GM21367 (cell line): ENCODE data around the gene EXOC2.
"Not testable (repeated sequence)": the region's sequence is repeated elsewhere in the genome, so short reads cannot be mapped to it uniquely, and the experiment has no call there.

Experiments
- ATAC-seq: cut with Tn5 transposase; IDR thresholded peaks from one replicate; pipeline ENCODE4 v1.9.1; 2021; ENCODE audit not compliant: unreplicated experiment

Gene EXOC2

DNA sequence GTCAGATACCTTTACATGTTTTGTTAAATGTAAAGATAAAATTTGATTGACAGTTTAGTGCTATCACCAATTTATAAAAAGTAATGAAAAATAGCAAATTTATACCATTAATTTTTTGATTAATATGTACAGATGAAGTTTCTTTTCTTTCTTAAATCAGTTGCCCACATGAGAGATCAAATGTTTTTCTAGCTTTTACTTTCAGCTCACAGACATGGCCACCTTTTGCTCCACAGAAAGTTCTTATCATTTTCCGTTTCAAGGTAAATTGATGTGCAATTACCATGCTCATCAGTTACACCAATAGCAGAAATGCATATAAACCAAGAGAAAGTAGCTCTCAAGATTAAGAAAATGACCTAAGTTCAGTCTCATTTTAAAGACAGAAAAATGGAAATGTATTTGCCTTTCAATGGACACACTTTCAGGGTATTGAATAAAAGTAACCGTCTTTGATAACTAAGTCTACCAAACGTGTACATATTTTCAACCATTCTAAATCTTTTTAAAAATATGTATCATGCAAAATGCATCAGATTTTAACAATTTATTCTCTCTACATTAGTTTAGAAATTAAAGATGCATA, 16.6 kb upstream of the EXOC2 start:
- ATAC-seq = no peak

DNA sequence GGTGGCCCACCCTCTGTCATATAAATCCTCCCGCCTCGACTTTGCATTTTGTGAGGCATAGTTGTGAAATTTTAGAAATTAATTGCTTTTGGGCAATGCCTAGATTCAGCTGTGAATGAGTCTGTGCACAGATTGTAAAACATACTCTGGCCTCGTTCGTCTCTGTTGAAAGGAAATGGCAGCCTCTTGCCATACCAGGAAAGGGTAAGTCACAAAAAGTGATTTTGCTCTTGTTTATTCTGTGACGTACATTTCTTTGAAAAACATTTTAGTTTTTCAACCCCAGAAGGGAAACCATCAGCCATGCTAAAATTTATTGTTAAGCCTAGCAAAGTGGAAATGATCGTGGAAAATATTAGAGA, 15.3 kb upstream of the EXOC2 start:
- ATAC-seq = no peak

DNA sequence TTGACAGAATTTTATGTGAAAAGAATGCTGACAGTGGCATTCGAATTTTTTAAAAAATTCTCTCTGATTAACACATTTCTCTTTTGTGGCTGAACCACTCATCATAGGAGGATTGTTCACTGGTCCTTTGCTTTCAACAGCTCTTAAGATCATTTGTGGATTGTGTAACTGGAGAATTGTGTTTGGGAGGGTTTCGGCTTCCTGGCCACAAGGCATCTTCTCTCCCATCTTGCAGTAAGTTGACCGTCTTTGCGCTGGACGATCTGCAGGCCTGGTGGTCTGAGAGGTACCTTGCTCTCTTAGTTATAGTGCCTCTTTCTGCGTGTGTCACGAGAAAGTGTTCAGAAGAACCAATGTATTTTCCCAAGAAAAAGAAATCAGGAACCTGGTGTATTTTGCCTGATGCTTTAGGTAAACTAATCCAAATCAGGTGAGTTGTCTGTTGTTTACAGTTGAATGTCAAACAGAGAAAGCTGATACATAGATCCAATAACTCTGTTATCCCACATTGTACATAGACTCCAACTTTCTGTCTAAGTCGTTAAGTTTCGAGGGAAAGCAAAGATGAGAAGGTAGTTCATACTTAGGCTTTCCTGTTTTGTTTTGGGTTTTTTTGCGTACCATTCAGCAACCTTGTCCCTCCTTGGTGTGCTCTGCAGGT, 14.8 kb upstream of the EXOC2 start:
- no peak for ATAC-seq

DNA sequence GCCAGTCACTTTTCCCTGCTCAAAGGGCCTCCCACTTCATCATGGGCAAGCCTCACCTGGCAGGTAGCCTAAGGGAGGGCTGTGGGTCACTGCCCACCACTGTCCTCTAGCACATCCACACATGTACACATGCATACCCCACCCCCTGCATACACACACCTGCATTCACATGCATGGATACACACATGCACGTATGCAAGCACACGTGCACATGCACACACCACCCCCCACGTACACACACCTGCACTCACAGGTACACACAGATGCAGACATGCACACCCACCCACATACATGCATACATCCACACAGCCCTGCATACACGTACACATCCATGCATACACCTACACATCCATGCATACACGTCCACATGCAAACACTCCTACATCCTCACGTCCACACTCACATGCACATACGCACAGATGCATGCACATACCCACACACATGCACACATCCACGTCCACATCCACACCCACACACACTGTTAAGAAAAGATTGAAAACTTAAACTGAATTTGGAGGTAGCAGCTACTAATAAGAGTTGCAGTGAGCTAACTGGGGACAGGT, 14.0 kb upstream of the EXOC2 start:
- no peak for ATAC-seq

DNA sequence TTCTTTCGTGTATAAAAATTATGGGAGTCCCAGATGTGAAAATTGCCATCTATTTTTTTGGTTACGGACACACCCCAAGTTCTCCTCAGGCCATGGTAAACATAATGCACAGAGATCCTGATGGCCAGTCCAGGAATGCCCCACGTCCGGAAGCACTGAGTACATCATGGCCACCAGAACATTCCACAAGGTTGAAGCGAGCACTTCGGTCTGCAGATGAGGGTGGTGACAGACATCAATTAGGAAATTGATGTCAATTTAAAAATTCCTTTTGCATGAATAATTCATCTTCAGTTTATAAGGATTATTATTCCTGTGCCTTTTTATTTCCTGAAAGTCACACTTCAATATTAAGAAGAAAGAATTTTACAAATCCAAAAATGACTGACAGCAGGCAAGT, 13.2 kb upstream of the EXOC2 start:
- ATAC-seq = no peak

DNA sequence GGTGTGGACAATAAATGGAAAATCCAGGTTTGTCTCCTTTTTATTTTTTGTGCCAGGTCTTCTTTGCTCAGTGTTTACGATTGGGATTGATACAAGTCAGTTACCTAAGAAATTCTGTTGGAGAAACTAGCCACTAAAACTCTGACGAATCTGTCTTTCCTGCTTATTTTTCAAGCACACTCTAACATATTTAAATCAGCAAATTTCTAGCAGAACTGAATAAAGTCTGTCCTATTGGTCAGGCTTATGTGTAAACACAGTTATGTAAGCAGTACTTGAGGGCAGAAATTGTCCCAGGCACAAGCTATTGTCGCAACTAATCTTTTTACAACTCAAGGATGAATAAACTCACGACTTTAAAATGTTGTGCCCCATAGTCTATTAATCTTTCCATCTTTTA, 12.1 kb upstream of the EXOC2 start:
- no peak for ATAC-seq

DNA sequence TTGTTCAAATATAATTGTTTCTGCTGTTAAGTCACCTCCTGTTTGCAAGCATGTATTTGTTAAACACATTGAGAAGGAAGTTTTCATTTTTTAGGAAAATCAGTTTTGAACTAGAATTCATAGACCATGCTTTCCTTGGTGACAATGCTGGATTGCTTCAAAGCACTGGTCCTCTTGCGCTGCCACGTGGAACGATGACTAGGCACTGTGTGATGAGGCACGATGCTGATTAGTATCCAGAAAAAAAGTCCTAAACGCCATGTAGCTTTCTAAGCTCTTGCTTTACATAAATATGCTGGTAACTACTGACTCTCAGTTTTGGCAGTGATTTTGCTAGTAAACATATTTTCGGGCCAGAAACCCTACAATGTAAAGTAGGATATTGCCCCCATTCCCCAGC, 11.1 kb upstream of the EXOC2 start:
- no peak for ATAC-seq

DNA sequence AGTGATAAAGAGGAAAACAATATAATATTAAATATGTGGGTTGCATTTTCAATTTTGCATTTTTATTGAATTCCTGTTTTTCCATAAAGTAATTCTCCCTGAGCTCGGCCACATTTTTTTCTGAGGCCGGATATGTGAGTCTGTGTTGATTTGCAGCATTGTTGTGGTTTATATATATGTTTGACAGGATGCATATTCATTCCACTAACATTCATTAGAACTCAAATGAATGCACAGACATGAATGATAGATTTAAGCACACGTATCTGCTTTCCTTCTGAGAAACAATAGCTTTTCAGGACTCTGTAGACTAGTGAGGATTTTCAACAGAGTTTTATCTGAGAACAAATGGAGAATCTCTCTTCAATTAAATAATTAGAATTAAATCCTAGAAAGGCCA, 10.6 kb upstream of the EXOC2 start:
- ATAC-seq = no peak

DNA sequence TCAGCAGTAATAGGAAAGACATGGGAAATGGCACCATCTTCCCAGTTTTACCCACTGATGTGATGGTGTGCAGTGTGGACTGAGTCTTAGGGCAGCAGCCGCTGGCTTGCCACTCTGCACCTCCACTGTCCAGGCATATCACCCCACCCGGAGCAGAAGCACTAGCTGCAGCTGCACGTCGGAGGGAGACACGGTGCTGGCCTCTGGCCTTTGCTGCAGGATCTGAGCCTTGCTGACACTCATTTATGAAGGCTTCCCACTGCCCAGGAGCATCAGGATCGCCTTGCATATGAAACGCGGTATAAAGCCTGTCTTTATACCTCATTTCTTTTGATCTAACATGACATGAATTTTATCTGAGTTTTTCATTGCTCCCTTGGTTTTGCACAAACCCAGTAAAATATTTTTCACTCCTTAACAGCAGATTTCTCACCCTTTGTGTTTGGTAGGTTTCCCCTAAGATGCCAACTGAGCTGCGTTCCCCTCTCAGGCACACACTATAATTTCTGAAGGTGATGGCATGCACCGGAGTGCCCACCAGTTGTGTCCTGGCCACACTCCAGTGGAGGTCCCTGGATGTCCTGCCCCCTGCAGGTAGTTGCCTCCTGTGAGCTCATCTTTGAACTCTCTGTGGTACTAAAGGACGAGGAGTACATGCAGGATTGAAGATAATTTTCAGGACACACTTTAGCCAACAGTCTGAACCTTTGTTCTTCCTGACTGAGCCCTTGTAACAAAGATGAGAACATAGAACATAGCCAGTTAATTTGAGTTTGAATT, 9.0 kb upstream of the EXOC2 start:
- no peak for ATAC-seq

DNA sequence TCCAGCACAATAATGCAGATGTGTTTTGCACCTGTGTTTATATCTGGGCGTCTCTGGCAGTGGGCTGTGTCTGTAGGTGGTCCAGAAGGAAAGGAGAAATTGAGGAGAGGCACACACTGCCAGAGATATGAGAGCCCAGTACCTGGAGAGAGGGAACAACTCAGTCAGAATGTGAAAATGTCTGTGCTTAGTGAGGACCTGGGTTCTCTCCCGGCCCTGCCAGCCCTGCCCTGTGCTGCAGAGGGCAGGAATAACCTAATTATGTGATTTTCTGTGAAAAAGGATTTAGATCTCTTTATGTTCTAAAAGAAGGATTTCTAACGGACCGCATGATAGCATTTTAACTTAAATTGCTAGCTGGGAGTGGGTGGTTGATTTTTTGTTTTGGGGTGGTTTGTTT, 8.3 kb upstream of the EXOC2 start:
- ATAC-seq = no peak

DNA sequence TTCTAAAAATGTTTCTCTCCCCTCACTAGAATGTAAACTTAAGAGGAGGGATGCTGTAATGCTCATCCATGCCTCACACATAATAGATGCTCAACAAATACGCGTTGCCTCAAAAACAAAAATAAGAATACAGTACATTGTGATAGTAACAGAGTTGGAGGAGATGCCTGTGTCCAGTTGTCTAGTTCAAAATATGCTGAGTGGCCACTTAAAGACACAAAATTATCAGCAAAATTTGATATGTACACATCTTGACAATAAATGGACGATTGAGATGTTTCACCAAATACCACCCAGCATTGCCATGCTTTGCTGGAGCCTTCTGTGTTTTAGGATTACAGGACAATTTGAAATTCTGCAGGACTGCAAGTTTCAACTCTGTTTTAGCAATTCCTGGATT, 7.6 kb upstream of the EXOC2 start:
- no peak for ATAC-seq

DNA sequence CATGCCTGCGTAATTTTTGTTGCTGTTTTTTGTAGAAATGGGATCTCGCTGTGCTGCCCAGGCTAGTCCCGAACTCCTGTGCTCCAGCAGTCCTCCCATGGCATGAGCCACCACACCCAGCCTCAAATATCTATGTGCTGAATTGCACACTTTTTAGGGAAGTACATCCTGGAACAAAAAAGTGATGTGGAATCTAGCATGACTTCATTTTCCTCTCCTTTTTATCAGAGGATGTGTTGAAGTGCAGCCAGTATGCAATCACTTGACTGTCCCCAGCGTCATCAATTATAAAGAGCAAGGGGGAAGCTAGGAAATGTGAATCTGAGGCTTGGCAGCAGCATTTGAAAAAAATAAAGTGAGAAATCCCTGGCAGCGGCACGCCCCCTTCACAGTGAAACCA, 6.4 kb upstream of the EXOC2 start:
- ATAC-seq = no peak

DNA sequence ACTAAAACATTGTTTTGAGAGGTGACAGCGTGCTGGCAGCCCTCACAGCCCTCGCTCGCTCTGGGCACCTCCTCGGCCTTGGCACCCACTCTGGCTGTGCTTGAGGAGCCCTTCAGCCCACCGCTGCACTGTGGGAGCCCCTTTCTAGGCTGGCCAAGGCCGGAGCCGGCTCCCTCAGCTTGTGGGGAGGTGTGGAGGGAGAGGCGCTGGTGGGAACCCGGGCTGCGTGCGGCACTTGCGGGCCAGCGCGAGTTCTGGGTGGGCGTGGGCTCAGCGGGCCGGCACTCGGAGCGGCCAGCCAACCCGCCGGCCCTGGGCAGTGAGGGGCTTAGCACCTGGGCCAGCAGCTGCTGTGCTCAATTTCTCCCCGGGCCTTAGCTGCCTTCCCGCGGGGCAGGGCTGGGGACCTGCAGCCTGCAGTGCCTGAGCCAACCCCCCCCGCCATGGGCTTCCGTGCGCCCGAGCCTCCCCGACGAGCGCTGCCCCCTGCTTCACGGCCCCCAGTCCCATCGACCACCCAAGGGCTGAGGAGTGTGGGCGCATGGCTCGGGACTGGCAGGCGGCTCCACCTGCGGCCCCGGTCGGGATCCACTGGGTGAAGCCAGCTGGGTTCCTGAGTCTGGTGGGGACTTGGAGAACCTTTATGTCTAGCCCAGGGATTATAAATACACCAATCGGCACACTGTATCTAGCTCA, 1.6 kb upstream of the EXOC2 start:
- not testable (repeated sequence) for ATAC-seq

DNA sequence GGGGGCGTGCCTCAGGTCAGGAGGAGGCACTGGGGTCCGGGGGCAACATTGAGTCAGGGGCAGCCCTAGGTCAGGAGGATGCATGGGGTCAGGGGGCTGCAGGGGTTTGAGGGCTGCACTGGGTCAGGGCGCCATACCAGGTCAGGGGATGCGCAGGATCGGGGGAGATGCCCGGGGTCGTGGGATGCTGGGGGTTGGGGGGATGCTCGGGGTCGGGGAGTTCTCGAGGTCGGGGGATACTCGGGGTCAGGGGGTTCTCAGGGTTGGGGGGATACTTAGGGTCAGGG, 727 bp upstream of the EXOC2 start:
- ATAC-seq = no peak

DNA sequence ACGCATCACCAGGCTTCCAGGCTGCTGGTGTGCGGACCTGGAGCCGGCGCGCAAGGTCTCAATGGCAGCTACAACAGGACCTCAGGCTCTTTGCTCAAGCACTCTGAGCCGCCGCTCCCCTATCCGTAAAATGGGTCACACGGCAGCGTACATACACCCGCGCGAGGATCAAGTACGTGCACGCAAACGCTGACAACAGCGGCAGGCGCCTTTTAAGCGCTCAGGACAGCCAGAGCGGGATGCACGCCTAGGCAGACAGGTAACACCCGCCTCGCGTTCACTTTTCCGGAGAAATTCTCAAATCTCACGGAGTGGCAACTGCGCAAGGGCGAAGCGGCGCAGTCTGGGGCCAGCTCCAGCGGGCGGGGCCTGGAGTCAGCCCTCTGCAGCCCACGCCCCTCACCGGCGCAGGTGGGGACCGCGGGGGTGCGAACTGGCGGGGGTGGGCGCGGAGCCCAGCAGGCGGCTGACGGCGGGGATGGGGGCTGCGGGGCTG, 535 bp downstream of the EXOC2 start:
- peak; percentile 56 for ATAC-seq

DNA sequence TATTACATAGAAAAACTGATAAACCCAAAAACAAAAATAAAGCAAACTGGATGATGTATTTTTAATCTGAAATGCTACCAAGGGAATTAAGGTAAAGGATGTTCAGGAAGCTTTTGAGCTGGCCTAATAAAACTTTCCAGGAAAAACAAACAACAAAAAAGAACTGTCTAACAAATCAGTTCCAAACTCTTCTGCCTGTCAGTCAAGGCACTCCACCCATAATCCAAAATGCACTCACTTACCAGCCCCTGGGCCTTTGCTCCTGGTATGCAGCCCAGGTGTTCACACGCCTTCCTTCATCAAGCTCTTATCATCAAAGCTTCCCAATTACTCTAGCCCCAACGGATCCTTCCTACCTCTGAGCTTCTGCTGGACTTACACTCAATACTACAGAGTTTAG, 3.7 kb downstream of the EXOC2 start:
- ATAC-seq = no peak

DNA sequence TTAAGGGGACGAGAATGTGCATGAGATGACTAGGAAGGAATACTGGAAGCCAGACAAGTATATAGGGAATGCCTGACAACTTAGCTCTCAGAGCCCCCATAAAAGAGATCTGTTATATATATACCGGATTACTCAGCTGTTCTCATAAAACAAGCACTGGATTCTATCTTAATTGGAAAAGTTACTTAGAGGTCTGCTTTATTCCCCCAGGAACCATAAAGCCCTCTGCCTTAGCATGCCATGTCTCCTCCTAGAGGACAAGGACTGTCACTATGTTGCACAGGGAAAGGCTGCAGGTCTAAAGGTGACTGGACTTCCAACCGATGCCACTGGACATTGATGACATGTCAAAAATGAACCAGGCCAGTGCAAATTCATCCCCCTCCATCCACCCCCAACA, 6.4 kb downstream of the EXOC2 start:
- ATAC-seq = no peak

DNA sequence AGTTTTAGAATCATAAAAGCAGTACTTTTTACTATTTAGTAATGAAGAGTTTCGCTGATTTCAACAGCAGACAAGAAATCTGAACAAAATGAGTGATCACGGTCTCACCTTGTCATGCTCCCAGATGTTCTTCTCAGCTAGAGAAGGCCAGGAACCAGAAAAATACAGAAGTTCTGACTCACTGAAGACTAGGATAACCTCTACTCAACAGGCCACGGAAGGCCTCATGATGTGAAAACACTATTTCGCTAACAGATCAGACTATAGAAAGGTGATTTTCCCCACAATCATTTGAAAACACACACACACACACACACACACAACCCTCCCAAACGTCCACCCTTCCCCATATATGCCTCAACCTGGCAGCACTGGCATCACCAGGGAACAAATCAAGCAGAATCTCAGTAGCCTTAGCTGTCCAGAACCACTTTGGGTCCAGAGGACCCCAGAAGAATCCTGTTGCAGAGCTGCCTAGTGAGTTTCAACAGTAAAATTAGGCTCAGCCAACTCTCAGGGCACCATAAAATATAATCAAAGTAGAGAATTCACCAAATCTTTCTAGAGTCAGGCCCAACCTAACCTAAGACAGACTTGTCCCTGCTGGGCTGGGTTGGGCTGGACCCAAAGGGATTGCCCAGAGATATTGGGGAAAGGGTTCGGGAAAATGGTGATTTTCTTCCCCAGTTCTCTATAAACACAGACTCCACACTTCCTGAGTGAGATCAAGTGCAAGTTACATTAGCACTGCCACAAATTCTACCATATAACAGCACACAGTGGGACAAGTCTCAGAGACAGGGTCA, 7.9 kb downstream of the EXOC2 start:
- peak; percentile 79 for ATAC-seq

DNA sequence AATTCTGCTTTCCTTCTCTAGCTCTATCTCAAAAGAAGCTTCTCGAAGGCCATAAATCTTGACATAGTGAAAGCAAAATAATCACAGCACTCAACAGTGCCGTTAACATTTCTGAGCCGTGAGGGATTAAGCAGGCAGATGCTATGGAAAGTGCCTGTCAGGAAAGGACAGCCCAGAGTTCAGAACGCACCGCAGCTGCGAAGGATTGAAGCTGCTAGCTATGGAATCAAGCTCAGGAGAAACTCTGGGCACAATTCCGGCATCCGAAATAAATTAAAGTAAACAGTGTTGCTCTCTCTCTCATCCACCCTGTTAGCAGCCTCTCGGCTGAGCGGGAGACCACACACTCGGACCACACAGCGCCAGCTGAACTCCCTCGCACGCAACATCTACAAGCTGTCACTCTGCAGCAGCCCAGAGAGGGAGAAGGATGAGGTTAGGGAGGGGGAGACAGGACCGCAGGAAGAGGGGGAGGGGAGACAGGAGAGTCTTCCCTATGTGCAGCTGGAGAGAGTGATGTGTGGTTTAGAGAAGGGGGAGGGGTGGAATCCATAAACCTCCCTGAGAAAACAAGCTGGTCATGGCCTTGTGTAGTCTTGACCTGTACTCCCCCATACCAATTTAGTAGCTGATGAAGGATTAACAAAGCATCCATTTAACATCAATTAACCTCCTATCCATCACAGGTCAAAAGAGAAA, 9.0 kb downstream of the EXOC2 start:
- no peak for ATAC-seq

DNA sequence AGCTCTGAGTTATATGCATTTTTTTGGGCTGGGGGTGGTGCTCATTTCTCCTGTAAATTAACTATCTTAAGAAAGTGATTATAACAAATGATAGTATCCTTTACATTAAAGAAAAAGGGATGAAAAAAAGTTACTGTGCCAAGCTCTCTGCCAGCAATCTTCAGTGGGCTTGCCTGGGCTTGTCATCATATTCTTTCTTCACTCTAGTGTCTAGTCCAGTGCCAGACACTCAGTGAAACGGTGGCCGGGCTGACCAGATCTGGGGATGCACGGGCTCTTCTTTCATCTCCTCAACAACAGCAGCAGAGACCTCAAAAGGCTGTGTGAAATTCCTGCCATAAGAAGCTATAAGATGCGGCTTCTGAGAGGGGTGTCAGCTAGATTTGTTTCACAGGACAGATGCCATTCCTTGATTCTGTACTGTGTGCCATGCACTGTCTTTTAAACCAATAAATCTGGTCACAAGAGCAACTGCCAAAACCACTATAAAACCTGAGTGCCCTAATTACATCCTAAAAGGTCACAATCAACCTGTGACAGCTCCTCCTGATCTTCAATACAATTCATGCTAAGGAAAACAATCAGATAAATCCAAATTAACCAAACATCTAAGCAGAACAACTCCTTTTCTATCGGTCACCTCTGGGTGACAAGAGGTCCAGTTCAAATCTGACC, 12.1 kb downstream of the EXOC2 start:
- ATAC-seq = no peak
